GM21619 (cell line): Measurements from ENCODE around the gene CAST.

Experiments used
- ATAC-seq: cut with Tn5 transposase; IDR thresholded peaks from one replicate; pipeline ENCODE4 v1.9.1; 2021; ENCODE audit not compliant: unreplicated experiment

CAST gene

GRCh38 chr5:96671441-96671840, 9.3 kb downstream of the CAST start:
- no peak for ATAC-seq

GRCh38 chr5:96673127-96673526, 11.0 kb downstream of the CAST start:
- ATAC-seq = no peak

- no peak for ATAC-seq
These were observed 13.7 kb downstream of the CAST start for GRCh38 chr5:96675882-96676281.

GRCh38 chr5:96677496-96677895, 15.3 kb downstream of the CAST start:
- ATAC-seq = no peak

- no peak for ATAC-seq
These were observed 17.1 kb downstream of the CAST start for GRCh38 chr5:96679293-96679692.

- ATAC-seq = no peak
These were observed 18.7 kb downstream of the CAST start for GRCh38 chr5:96680759-96681470.

- no peak for ATAC-seq
These were observed 21.2 kb downstream of the CAST start for GRCh38 chr5:96683392-96683791.

GRCh38 chr5:96683810-96684209, 21.6 kb downstream of the CAST start:
- ATAC-seq = no peak

GRCh38 chr5:96687080-96687479, 24.9 kb downstream of the CAST start:
- no peak for ATAC-seq

- ATAC-seq = peak; percentile 96
These were observed 25.8 kb downstream of the CAST start for GRCh38 chr5:96687812-96688453.

- no peak for ATAC-seq
These were observed 28.7 kb downstream of the CAST start for GRCh38 chr5:96690861-96691260.

- ATAC-seq = no peak
These were observed 29.5 kb downstream of the CAST start for GRCh38 chr5:96691503-96692303.

GRCh38 chr5:96692441-96692840, 30.3 kb downstream of the CAST start:
- no peak for ATAC-seq

- ATAC-seq = no peak
These were observed 37.1 kb downstream of the CAST start for GRCh38 chr5:96699186-96699820.

- ATAC-seq = peak; percentile 62
These were observed 40.6 kb downstream of the CAST start for GRCh38 chr5:96702503-96703383.

GRCh38 chr5:96703384-96703920, 41.3 kb downstream of the CAST start:
- ATAC-seq = peak; percentile 74

GRCh38 chr5:96703995-96704394, 41.8 kb downstream of the CAST start:
- no peak for ATAC-seq

- ATAC-seq = no peak
These were observed 44.4 kb downstream of the CAST start for GRCh38 chr5:96706433-96707111.

GRCh38 chr5:96708600-96708999, 46.4 kb downstream of the CAST start:
- ATAC-seq = no peak
